Measurements from ENCODE around the gene OAT. TPM values are rescaled to one million over a fixed set of nuclear protein-coding genes. Genes with fewer than 3 reads are reported as not detected.

The OAT gene
- total RNA-seq = 24.2 TPM

- DNase-seq (ENCODE audit: low read depth in 2 of 3, low spot score in 2 of 3) = peak; percentile 96 to 97 (median 96)
Measured at GRCh38 chr10:124418726-124419501, at the start of gene OAT. Gene OAT (minus strand): TSS chr10:124418923. CDS start chr10:124412171, 6,752 bp downstream.

GRCh38 chr10:124467165-124467564 lies 48.4 kb upstream of the OAT start:
- no peak for DNase-seq (ENCODE audit: low read depth in 2 of 3, low spot score in 2 of 3)

DNA sequence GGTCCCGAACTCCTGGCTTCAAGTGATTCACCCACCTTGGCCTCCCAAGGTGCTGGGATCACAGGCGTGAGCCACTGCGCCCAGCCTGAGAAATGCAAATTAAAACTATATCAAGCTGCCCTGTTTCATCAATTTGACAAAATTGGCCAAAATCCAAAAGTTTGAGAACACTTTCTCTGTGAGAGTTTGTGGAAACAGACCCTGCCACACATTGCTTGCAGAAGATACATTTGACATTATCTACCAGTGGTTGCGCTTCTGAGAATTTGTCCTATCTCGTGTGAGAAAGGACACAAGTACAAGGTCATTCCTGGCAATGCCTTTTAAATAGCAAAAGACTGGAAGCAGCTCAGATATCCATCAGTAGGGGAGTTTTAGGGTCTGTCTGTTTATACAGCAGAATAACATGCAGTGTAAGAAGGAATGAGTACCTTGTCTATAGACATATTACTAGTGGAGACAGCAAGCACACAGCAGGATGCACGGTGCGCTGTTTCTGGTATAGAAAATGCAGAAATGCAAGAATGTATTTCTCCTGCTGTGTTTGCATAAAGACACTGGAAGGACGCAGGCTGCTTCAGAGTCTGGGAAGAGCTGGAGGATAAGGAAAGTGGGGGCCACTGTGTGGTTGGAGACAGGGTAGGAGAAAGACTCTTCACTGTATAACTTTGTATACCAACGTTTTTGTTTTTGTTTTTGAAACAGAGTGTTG lies 47.2 kb upstream of the OAT start:
- DNase-seq (ENCODE audit: low read depth in 2 of 3, low spot score in 2 of 3) = no peak

- peak in 1 of 3 donors; percentile 42 for DNase-seq (ENCODE audit: low read depth in 2 of 3, low spot score in 2 of 3)
Measured at GRCh38 chr10:124465003-124465776, 46.5 kb upstream of the OAT start.

GRCh38 chr10:124464028-124464965 lies 45.6 kb upstream of the OAT start:
- DNase-seq (ENCODE audit: low read depth in 2 of 3, low spot score in 2 of 3) = no peak

DNA sequence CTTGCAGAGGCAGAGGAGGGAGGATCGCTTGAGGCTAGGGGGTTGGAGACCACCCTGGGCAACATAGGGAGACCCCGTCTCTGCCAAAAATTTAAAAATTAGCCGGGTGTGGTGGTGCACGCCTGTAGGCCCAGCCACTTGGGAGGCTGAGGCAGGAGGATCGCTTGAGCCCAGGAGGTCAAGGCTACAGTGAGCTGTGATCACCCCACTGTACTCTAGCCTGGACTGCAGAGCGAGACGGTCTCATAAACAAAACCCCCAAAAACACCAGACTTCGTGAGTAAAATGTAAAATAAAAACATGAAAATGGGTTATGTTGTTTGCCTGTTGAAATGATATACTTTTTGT lies 43.6 kb upstream of the OAT start:
- DNase-seq (ENCODE audit: low read depth in 2 of 3, low spot score in 2 of 3) = no peak

GRCh38 chr10:124461642-124462347 lies 43.1 kb upstream of the OAT start, which contains the start of gene LHPP:
Gene LHPP (plus strand): TSS chr10:124461823. CDS start chr10:124461863, 40 bp downstream.
- DNase-seq (ENCODE audit: low read depth in 2 of 3, low spot score in 2 of 3) = peak; percentile 76 to 83 (median 83)

- DNase-seq (ENCODE audit: low read depth in 2 of 3, low spot score in 2 of 3) = no peak
Measured at GRCh38 chr10:124460144-124460543, 41.4 kb upstream of the OAT start.

- no peak for DNase-seq (ENCODE audit: low read depth in 2 of 3, low spot score in 2 of 3)
Measured at GRCh38 chr10:124459395-124459794, 40.7 kb upstream of the OAT start.

- DNase-seq (ENCODE audit: low read depth in 2 of 3, low spot score in 2 of 3) = no peak
Measured at GRCh38 chr10:124458889-124459288, 40.2 kb upstream of the OAT start.

GRCh38 chr10:124458473-124458872 lies 39.8 kb upstream of the OAT start:
- DNase-seq (ENCODE audit: low read depth in 2 of 3, low spot score in 2 of 3) = no peak

GRCh38 chr10:124455441-124455840 lies 36.7 kb upstream of the OAT start:
- no peak for DNase-seq (ENCODE audit: low read depth in 2 of 3, low spot score in 2 of 3)

GRCh38 chr10:124453960-124454610 lies 35.4 kb upstream of the OAT start:
- DNase-seq (ENCODE audit: low read depth in 2 of 3, low spot score in 2 of 3) = no peak

- DNase-seq (ENCODE audit: low read depth in 2 of 3, low spot score in 2 of 3) = no peak
Measured at GRCh38 chr10:124451276-124451675, 32.6 kb upstream of the OAT start.

DNA sequence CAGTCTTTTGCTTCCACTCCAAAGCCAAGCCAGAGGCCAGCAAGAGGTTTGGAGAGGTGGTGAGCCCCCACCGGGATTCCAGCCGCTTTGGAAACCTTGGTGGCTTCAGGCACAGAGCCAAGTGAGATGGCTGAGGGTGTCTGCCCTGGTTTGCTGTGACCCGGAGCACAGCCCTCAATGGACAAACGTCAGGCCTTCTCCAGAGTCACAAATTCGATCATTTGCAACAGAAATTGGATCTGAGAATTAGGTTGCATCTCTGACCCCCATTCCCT lies 32.0 kb upstream of the OAT start:
- no peak for DNase-seq (ENCODE audit: low read depth in 2 of 3, low spot score in 2 of 3)

DNA sequence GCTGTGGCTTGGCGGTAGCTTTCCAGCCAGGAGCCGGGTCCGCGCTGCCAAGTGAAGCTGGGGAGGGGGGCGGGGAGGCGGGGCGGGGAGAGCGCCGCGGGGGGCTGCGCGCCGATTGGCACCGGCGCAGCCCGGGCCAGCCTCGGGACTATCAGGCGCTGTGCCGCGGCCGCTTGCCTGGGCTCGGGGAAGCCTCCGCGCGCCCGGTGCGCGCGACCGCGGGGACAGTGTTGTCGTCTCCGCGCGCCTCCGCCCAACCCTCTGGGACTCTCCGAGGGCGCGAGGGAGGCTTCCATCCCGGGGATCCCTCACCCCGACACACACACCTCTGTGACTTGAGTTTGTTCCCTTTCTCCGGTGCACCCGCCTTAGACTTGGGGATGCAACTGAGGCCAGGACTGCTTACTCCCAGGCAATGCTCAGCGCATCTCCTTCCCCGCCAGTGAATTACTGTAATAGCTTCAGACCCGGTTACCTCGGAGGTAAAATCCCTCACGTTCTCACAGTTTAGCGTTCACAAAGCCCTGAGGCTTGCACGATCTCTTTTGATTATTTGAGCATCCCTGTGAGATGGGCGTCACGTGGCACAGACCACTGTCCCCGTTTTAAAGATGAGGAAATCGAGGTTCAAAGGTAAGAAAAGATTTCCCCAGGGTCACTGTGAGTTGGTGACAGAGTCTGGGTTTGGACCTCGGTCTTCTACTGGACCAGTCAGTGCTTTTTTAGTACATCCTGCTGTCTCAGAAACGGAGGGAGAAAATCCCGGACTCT lies 31.5 kb upstream of the OAT start, which contains the start of gene NKX1-2:
Gene NKX1-2 (minus strand): TSS at position 24 of the 771 bp plus-strand sequence. CDS start 92 bp downstream, outside the sequence.
- DNase-seq (ENCODE audit: low read depth in 2 of 3, low spot score in 2 of 3) = no peak

GRCh38 chr10:124449170-124450011 lies 30.7 kb upstream of the OAT start:
- no peak for DNase-seq (ENCODE audit: low read depth in 2 of 3, low spot score in 2 of 3)
